HepG2 (cell line): Measurements from ENCODE around the gene SYCE1. TPM values are rescaled to one million over a fixed set of nuclear protein-coding genes. Genes with fewer than 3 reads are reported as not detected.

Experiments used
- EEA1 ChIP-seq: sonication (generic); formaldehyde crosslinking; IDR thresholded peaks from 2 replicates; pipeline ENCODE4 v1.5.1; 2020; ENCODE audit warnings: mild to moderate bottlenecking, missing genetic modification reagents, borderline replicate concordance
- GATAD2A ChIP-seq: IDR thresholded peaks from 2 replicates; pipeline ENCODE4 v1.6.1; 2016
- JARID2 ChIP-seq: sonication (generic); formaldehyde crosslinking; IDR thresholded peaks from 2 replicates; pipeline ENCODE4 v1.8.1; 2023; ENCODE audit warnings: missing genetic modification reagents, inconsistent platforms; ENCODE audit not compliant: insufficient replicate concordance
- KLF9 ChIP-seq: IDR thresholded peaks from 2 replicates; pipeline ENCODE4 v1.6.1; 2016; ENCODE audit warnings: low read depth
- MAFK ChIP-seq, 2 experiments: IDR thresholded peaks in 1 of 2; conservative IDR thresholded peaks in 1 of 2; 2 replicates each; pipeline ENCODE4 v1.6.1; 2011; ENCODE audit warnings: improper control_type of control experiment in 2 of 2, low read length in 2 of 2
- MED8 ChIP-seq: sonication (generic); formaldehyde crosslinking; IDR thresholded peaks from 2 replicates; pipeline ENCODE4 v1.8.1; 2023; ENCODE audit warnings: mild to moderate bottlenecking, missing genetic modification reagents; ENCODE audit not compliant: insufficient replicate concordance
- RFX5 ChIP-seq: IDR thresholded peaks from 2 replicates; pipeline ENCODE4 v1.6.1; 2011; ENCODE audit warnings: low read depth, low read length, improper control_type of control experiment
- SP5 ChIP-seq: IDR thresholded peaks from 2 replicates; pipeline ENCODE4 v1.6.1; 2016; ENCODE audit warnings: low read depth, borderline replicate concordance
- TBX3 ChIP-seq: fragments of 450-650 bp; IDR thresholded peaks from 2 replicates; pipeline ENCODE4 v1.6.1; 2017; ENCODE audit warnings: antibody characterized with exemption, mild to moderate bottlenecking, inconsistent platforms, borderline replicate concordance
- ZNF12 ChIP-seq: sonication (generic); formaldehyde crosslinking; IDR thresholded peaks from 2 replicates; pipeline ENCODE4 v1.5.0; 2020; ENCODE audit warnings: missing genetic modification reagents
- ZNF446 ChIP-seq: sonication (generic); formaldehyde crosslinking; IDR thresholded peaks from 2 replicates; pipeline ENCODE4 v1.5.0; 2020; ENCODE audit warnings: mild to moderate bottlenecking, missing genetic modification reagents
- ZNF558 ChIP-seq: sonication (generic); formaldehyde crosslinking; IDR thresholded peaks from 2 replicates; pipeline ENCODE4 v1.9.0; 2022; ENCODE audit warnings: mild to moderate bottlenecking, missing genetic modification reagents, borderline replicate concordance
- ZNF737 ChIP-seq: sonication (generic); formaldehyde crosslinking; IDR thresholded peaks from 2 replicates; pipeline ENCODE4 v1.5.0; 2020; ENCODE audit warnings: missing genetic modification reagents, mild to moderate bottlenecking, borderline replicate concordance
- polyA plus RNA-seq, 8 experiments: library from polyadenylated mRNA; depleted of rRNA in 3 of 8; stranded (reverse) in 7 of 8; unstranded in 1 of 8; fragments of >200 nt; fragmentation: Illumina TruSeq in 4 of 8; extraction: Trizol in 4 of 8; gene quantifications; 2 replicates each; pipeline versions ENCODE4 v1.2.1 to v1.2.3, GENCODE V29; 2011 to 2016; ENCODE audit warnings: low read depth in 4 of 8, missing spikeins in 1 of 8, mixed read lengths in 1 of 8; ENCODE audit not compliant: insufficient read depth in 1 of 8
- total RNA-seq, 5 experiments: library from RNA; depleted of rRNA; stranded (reverse); fragments of >200 nt; fragmentation: Illumina TruSeq; extraction: Trizol; gene quantifications; 2 replicates each; pipeline ENCODE4 v1.2.3, GENCODE V29; 2016; ENCODE audit warnings: low read depth in 1 of 5
- TF ChIP-seq, protein P1 (sequence below): IDR thresholded peaks from 2 replicates; pipeline ENCODE4 v1.6.1; 2016; ENCODE audit warnings: low read depth, missing genetic modification reagents, missing compliant biosample characterization
- TF ChIP-seq, protein P2 (sequence below): sonication (generic); formaldehyde crosslinking; IDR thresholded peaks from 2 replicates; pipeline ENCODE4 v1.4.0; 2020; ENCODE audit warnings: missing genetic modification reagents
- TF ChIP-seq, protein P3 (sequence below): sonication (generic); formaldehyde crosslinking; IDR thresholded peaks from 2 replicates; pipeline ENCODE4 v1.9.0; 2021; ENCODE audit warnings: missing genetic modification reagents, mild to moderate bottlenecking, borderline replicate concordance
- TF ChIP-seq, protein P4 (sequence below): sonication (generic); formaldehyde crosslinking; conservative IDR thresholded peaks from 2 replicates; pipeline ENCODE4 v1.8.0; 2022; ENCODE audit warnings: missing genetic modification reagents
- TF ChIP-seq, protein P5 (sequence below): sonication (generic); formaldehyde crosslinking; IDR thresholded peaks from 2 replicates; pipeline ENCODE4 v1.9.0; 2021; ENCODE audit warnings: missing genetic modification reagents, borderline replicate concordance

Gene SYCE1
- total and polyA plus RNA-seq, 2 of the 13 experiments (the other 11 are each of a cell fraction or from before 2014, with no cell fraction given): not detected

DNA sequence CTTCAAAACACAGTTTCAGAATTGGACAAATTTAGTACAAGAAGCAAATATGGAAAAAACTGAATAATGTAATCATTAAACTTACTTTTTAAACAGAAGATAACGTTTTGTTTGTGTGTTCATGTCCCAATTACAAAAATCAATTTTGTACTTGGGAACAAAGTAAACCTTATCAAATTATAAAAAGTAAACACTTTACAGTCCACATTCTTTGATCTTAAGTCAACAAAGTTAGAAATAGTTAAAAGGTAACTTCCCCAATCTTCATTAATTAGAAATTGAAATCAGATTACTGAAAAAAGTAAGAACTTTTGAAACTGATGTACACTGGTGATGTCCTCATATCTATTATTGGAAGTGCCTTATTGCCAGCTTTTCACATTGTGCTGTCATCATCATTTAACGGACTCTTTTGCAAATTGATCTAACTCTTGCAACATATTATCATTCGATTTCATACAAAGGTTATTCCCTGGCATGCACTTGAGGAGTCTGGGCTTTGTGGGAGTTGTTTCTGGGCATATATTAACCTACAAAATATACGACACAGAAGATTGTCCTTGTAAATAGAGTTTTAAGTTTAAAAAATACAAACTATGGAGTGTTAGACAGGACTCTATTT lies 53.4 kb downstream of the SYCE1 start (continued):
- TF ChIP-seq, protein P1, sequence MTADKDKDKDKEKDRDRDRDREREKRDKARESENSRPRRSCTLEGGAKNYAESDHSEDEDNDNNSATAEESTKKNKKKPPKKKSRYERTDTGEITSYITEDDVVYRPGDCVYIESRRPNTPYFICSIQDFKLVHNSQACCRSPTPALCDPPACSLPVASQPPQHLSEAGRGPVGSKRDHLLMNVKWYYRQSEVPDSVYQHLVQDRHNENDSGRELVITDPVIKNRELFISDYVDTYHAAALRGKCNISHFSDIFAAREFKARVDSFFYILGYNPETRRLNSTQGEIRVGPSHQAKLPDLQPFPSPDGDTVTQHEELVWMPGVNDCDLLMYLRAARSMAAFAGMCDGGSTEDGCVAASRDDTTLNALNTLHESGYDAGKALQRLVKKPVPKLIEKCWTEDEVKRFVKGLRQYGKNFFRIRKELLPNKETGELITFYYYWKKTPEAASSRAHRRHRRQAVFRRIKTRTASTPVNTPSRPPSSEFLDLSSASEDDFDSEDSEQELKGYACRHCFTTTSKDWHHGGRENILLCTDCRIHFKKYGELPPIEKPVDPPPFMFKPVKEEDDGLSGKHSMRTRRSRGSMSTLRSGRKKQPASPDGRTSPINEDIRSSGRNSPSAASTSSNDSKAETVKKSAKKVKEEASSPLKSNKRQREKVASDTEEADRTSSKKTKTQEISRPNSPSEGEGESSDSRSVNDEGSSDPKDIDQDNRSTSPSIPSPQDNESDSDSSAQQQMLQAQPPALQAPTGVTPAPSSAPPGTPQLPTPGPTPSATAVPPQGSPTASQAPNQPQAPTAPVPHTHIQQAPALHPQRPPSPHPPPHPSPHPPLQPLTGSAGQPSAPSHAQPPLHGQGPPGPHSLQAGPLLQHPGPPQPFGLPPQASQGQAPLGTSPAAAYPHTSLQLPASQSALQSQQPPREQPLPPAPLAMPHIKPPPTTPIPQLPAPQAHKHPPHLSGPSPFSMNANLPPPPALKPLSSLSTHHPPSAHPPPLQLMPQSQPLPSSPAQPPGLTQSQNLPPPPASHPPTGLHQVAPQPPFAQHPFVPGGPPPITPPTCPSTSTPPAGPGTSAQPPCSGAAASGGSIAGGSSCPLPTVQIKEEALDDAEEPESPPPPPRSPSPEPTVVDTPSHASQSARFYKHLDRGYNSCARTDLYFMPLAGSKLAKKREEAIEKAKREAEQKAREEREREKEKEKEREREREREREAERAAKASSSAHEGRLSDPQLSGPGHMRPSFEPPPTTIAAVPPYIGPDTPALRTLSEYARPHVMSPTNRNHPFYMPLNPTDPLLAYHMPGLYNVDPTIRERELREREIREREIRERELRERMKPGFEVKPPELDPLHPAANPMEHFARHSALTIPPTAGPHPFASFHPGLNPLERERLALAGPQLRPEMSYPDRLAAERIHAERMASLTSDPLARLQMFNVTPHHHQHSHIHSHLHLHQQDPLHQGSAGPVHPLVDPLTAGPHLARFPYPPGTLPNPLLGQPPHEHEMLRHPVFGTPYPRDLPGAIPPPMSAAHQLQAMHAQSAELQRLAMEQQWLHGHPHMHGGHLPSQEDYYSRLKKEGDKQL (CRISPR knock-in tag): 0 out of 2 replicates have a peak, but pooled peaks have one; percentile 40
- no peak for TF ChIP-seq GATAD2A (CRISPR knock-in tag)
- no peak for TF ChIP-seq ZNF558 (CRISPR knock-in tag)
- TF ChIP-seq MED8 (CRISPR knock-in tag): no peak
- TF ChIP-seq, protein P2, sequence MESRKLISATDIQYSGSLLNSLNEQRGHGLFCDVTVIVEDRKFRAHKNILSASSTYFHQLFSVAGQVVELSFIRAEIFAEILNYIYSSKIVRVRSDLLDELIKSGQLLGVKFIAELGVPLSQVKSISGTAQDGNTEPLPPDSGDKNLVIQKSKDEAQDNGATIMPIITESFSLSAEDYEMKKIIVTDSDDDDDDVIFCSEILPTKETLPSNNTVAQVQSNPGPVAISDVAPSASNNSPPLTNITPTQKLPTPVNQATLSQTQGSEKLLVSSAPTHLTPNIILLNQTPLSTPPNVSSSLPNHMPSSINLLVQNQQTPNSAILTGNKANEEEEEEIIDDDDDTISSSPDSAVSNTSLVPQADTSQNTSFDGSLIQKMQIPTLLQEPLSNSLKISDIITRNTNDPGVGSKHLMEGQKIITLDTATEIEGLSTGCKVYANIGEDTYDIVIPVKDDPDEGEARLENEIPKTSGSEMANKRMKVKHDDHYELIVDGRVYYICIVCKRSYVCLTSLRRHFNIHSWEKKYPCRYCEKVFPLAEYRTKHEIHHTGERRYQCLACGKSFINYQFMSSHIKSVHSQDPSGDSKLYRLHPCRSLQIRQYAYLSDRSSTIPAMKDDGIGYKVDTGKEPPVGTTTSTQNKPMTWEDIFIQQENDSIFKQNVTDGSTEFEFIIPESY (CRISPR knock-in tag): no peak
- TF ChIP-seq EEA1: no peak
- no peak for TF ChIP-seq ZNF446 (CRISPR knock-in tag)
- TF ChIP-seq, protein P3, sequence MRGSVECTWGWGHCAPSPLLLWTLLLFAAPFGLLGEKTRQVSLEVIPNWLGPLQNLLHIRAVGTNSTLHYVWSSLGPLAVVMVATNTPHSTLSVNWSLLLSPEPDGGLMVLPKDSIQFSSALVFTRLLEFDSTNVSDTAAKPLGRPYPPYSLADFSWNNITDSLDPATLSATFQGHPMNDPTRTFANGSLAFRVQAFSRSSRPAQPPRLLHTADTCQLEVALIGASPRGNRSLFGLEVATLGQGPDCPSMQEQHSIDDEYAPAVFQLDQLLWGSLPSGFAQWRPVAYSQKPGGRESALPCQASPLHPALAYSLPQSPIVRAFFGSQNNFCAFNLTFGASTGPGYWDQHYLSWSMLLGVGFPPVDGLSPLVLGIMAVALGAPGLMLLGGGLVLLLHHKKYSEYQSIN (CRISPR knock-in tag): no peak
- no peak for TF ChIP-seq ZNF12
- TF ChIP-seq, protein P4, sequence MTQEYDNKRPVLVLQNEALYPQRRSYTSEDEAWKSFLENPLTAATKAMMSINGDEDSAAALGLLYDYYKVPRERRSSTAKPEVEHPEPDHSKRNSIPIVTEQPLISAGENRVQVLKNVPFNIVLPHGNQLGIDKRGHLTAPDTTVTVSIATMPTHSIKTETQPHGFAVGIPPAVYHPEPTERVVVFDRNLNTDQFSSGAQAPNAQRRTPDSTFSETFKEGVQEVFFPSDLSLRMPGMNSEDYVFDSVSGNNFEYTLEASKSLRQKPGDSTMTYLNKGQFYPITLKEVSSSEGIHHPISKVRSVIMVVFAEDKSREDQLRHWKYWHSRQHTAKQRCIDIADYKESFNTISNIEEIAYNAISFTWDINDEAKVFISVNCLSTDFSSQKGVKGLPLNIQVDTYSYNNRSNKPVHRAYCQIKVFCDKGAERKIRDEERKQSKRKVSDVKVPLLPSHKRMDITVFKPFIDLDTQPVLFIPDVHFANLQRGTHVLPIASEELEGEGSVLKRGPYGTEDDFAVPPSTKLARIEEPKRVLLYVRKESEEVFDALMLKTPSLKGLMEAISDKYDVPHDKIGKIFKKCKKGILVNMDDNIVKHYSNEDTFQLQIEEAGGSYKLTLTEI (CRISPR knock-in tag): no peak
- no peak for TF ChIP-seq RFX5
- TF ChIP-seq ZNF737 (CRISPR knock-in tag): no peak
- TF ChIP-seq KLF9 (CRISPR knock-in tag): no peak
- peak; percentile 52 to 55; a peak in 2 of 4 replicates for TF ChIP-seq MAFK (conservative IDR thresholded peaks at IDR 0.05 in 1 of 2, IDR thresholded peaks at IDR 0.05 in 1 of 2; ENCODE audit: low read length in 2 of 2)
- peak; percentile 73; the same call in 1 of the 2 replicates for TF ChIP-seq TBX3
- TF ChIP-seq, protein P5, sequence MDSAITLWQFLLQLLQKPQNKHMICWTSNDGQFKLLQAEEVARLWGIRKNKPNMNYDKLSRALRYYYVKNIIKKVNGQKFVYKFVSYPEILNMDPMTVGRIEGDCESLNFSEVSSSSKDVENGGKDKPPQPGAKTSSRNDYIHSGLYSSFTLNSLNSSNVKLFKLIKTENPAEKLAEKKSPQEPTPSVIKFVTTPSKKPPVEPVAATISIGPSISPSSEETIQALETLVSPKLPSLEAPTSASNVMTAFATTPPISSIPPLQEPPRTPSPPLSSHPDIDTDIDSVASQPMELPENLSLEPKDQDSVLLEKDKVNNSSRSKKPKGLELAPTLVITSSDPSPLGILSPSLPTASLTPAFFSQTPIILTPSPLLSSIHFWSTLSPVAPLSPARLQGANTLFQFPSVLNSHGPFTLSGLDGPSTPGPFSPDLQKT (CRISPR knock-in tag): no peak
- TF ChIP-seq SP5 (CRISPR knock-in tag): no peak
- TF ChIP-seq JARID2: no peak
